GM19438 (cell line): ENCODE data around the gene COA8.

ENCODE experiments used
- ATAC-seq: cut with Tn5 transposase; IDR thresholded peaks from one replicate; pipeline ENCODE4 v1.9.1; 2021; ENCODE audit warnings: low read depth; ENCODE audit not compliant: unreplicated experiment

The COA8 gene

DNA sequence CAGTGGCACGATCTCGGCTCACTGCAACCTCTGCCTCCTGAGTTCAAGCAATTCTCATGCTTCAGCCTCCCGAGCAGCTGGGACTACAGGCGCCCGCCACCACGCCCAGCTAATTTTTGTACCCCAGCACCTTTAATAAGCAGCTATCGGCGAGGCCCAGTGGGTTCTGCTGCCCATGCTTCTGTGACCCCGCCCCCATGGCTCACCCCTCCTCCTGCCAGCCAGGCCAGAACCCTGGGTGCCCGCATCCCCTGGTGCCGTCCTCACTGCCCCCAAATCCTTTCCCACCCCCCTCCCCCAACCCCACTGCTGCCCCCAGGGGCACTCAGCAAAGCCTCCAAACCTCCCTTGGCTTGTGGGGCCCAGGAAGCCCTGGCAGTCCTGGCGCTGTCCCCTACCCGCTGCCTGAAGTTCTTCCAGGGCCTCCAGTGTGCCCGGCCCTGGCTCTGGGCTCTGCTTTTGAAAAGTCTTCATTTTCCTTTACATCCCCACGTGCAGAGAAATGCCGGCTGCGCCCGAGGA lies 14.8 kb upstream of the COA8 start:
- ATAC-seq, result no peak

- no peak for ATAC-seq
Observed at GRCh38 chr14:103548463-103549351, 14.1 kb upstream of the COA8 start.

- ATAC-seq, result no peak
Observed at GRCh38 chr14:103549361-103550311, 13.1 kb upstream of the COA8 start.

DNA sequence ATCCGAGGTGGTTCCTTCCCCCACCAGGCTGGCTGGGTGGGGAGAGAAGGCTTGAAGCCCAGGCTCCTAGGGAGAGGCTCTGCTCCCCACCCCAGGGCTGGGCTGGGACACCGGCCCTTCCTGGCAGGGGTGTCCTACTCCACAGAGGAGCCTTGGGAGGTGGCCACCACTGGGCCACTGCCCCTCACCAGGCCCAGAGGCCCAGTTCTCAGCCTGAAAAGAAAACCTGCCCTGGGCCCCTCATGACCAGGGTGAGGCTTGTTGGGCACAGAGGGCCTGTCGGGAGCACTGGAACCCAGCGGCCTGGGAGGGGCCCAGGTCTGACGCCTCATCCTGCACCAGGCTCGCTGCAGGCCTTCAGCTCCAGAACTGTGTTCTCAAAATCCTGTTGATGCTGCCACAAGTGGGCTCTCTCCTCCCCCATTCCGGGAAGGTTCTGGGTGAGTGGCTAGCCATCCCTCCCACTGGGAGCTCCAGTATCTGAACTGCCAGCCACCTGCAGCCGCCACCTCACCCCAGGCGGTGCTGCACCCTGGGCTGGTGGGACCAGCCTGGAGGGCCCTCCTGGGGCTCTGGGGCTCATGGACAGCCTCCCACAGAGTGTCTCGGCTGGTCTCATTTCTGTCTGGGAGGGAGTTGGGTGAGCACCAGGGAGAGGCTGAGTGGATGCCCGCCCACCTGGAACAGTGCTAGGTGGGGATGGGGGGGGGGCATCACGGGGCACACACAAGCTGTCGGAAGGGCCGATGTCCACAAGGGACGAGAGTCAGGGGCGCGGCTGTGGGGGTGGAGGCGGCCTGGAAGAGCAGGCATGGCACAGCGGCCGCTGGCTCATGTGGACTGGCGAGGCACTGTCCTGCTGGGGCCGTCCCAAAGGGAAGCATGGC lies 12.1 kb upstream of the COA8 start:
- no peak for ATAC-seq

DNA sequence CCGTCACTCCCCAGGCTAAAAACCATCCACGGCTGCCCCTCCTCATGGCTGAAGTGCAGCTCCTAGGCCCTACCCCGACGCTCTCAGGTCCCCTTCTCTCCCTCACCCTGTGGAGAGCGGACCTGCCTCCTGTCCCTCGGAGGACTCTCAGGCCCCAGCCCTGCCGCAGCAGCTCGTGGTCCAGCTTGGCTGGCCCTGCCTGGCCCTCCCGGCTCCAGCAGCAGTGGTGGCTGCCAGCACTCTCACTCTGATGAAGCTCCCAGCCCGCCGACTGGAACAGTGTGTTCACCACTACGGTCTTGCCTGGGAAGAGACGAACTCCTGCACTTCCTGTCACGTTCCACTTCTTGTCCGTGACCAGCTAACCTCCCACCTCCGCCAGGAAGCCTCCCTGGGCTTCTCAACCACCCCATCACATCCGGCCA lies 11.4 kb upstream of the COA8 start:
- ATAC-seq, result no peak

DNA sequence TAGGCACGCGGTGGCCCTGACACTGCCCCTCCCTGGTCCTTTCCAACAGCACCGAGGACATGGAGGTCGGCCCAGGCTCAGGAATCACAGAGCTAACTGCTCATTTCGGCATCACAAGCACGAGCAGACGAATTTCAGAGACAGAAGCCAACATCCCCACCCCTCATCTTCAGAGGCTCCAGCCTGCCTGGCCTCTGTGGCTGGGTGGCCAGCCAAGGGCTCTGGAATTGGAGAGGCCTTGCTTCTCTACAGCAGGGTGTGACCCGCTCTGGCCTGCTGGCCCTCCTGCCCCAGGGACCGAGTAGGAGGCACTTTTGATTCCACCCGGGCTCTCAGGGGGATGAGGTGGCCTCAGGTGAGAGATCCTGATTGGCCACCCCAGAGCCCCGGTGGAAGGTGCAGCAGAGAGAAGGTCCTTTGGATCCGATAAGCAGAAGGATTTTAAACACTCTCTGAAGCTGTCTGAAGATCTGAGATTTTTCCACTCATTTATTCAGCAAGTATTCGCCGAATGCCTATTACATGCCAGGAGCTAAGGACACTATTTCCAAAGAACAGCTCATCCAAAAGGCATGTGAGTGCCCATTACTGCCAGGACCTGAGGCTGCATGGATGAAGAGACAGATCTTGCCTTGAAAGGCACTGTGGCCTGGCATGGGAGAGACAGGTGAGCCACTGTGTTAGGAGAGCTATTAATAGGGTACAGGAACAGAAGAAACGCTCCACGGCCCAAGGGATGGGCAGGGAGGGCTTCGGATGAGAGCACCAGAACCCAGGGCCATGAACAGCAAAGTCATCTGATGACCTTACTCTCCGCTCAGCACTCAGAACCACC lies 10.5 kb upstream of the COA8 start:
- ATAC-seq, result no peak

DNA sequence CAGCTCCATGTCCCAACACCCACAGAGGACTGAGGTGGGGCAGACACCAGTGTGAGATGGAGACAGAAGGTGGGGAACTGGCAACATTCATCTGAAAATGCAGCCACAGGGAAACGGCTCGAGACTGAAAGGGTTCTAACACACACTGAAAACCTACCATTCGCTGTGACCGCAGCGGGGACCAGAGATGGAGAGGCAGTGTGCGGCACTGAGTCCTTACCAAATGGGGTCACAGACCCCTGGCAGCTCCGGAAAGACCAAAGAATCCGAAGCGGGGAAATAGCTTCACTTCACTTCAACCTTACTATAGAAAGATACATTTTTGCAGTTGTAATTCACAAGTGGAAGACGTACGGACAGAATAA lies 9.9 kb upstream of the COA8 start:
- ATAC-seq, result no peak

GRCh38 chr14:103555559-103556337 lies 7.0 kb upstream of the COA8 start:
- no peak for ATAC-seq

DNA sequence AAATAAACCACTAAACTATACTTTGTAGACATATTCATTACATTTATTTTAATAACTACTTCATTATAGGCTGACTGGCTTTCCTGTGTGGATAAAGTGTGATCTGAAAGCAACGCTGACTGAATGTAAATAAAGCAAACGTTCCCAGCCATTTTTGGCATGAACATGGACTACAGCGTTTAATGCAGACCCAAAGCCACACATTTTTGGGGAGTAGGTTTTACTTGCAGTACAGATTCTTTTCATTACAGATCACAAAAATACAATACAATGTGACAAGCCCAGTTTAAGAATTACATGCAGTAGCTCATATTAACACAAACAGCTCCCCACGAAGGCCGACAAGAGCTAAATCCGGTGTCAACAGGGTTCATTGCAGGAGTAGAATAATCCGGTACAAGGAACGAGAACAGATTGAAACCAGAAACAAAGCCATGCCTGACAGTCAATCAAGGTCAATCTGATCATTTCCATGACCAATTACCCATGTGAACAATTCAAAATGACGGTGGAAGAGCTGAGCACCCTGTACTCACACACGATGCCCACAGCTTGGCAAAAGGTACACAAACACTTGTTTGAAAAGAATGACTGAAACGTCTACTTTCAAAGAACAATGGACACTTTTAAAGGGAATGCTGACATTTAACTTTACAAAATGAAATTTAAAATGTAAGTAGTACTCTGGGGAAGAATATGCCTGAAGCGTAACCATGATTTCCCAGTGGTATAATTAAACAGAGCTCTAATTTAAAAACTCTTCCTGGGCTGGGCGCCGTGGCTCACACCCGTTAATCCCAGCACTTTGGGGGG lies 5.6 kb upstream of the COA8 start:
- no peak for ATAC-seq

DNA sequence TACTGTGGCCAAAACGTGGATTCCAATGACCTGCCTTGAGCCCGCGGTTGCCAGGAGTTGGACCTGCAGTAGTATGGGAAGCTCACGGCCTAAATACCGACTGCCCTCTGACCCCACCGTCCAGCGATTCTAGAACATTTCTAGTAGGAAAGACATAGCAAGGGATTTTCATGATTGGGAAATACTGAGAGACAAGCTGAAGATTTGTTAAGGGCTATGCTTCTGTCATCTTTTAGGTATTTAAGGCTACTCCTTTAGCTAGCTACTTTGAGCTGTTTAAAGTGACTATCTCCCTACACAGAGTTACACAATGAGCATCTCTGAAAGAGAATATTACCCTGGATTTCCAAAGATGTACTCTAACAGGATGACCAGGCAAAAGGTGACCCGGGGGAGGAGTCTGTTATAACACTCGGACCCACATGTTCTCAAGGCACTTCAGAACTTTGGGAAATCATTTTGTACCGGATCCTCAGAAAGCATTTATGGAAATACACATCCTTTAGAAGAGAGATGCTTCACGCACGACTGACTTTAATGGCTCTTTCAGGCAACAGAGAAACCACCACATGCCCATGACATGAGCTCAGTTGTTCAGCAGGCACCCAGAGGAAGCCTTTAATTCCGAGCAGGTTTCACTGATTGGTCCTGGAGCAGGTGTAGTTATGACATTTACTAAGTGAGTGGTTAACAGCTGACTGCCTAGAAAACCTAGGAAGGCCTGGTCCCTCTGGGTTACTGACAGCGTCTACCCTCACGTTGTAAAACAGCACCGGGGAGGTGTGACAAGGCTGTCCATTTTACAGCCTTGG lies 4.5 kb upstream of the COA8 start:
- ATAC-seq, result no peak

- no peak for ATAC-seq
Observed at GRCh38 chr14:103559766-103560165, 3.0 kb upstream of the COA8 start.

- ATAC-seq, result no peak
Observed at GRCh38 chr14:103560691-103561090, 2.1 kb upstream of the COA8 start.

- peak; percentile 25 for ATAC-seq
Observed at GRCh38 chr14:103561381-103562178, 1.2 kb upstream of the COA8 start.

GRCh38 chr14:103562179-103562428 lies 656 bp upstream of the COA8 start:
- ATAC-seq, result peak; percentile 21

- no peak for ATAC-seq
Observed at GRCh38 chr14:103563226-103563620, 463 bp downstream of the COA8 start.

GRCh38 chr14:103563844-103564505 lies 1.2 kb downstream of the COA8 start:
- ATAC-seq, result no peak
